Epithelial cell of esophagus (primary cell): ENCODE data around the gene IFTAP.

ENCODE experiments used
- DNase-seq: peaks from one replicate; pipeline ENCODE4 v3.0.0; 2010; ENCODE audit warnings: low read depth
- H3K4me3 ChIP-seq: 2 replicates; pipeline ENCODE4 v1.5.1; 2011; ENCODE audit warnings: mild to moderate bottlenecking, low read length, control low read depth
- TF ChIP-seq, protein P1 (sequence below): IDR thresholded peaks from 2 replicates; pipeline ENCODE4 v1.5.1; 2011; ENCODE audit warnings: low read depth, mild to moderate bottlenecking, low read length, control low read depth, inconsistent platforms; ENCODE audit not compliant: insufficient read depth; ENCODE audit errors: missing control alignments

IFTAP gene

DNA sequence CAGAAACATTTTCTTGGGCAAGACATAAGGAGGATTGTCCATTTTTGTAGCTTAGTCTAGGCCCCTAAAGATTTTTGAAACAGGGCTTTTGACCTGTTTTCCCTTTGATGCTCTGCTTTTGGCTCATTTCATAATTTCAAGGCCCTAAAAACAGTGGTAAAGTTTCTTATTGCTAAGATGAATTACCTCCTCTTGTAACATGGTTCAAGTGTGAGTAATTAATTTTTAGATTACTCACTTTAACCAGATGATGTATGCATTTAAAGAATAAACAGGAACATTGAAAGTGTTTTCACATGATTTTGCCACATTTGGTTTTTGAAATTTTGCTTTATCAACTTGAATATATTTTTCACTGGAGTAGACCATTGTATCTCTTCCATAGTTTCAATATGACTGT, 2.6 kb downstream of the IFTAP start:
- TF ChIP-seq, protein P1, sequence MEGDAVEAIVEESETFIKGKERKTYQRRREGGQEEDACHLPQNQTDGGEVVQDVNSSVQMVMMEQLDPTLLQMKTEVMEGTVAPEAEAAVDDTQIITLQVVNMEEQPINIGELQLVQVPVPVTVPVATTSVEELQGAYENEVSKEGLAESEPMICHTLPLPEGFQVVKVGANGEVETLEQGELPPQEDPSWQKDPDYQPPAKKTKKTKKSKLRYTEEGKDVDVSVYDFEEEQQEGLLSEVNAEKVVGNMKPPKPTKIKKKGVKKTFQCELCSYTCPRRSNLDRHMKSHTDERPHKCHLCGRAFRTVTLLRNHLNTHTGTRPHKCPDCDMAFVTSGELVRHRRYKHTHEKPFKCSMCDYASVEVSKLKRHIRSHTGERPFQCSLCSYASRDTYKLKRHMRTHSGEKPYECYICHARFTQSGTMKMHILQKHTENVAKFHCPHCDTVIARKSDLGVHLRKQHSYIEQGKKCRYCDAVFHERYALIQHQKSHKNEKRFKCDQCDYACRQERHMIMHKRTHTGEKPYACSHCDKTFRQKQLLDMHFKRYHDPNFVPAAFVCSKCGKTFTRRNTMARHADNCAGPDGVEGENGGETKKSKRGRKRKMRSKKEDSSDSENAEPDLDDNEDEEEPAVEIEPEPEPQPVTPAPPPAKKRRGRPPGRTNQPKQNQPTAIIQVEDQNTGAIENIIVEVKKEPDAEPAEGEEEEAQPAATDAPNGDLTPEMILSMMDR, result no peak
- no peak overlapping the region for H3K4me3 ChIP-seq
- DNase-seq, result no peak

DNA sequence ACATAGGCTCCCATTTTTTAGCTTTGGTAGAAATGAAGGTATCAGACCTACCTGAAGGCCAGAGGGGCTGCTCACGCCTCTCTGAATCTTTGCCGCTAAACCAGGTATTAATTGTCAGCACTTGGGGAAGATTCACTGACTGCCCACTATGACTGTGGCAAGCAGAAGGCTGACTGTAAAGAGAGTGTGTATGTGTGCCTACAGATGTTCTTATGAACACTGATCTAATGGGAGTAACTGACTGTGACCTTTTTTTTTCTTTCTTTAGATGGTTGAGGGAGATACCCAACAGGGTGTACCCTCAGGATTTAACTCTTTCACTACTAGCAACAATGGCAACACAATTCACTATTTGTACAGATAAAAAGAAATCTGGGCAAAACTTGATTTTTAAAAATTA, 3.7 kb downstream of the IFTAP start, which contains the start of gene RAG2:
TSS of gene RAG2 (minus strand) at position 186 of the 400 bp plus-strand sequence. CDS start 4,068 bp downstream, outside the sequence.
- no peak for DNase-seq
- H3K4me3 ChIP-seq, result no peak within 1 kb of the TSS
- TF ChIP-seq, protein P1, result no peak

DNA sequence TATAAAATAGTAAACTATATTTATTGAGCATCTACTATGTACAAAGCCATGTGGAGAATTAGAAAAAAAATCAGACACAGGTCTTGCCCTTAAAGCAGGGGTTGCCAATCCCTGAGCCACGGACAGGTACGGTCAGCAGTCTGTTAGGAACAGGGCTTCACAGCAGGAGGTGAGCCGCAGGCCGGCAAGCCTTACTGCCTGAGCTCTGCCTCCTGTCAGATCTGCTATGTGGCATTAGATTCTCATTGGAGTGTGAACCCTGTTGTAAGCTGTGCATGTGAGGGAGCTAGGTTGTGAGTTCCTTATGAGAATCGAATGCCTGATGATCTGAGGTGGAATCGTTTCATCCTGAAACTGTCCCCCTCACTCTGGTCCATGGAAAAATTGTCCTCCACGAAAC, 5.9 kb downstream of the IFTAP start:
- no peak overlapping the region for H3K4me3 ChIP-seq
- no peak for DNase-seq
- TF ChIP-seq, protein P1, result no peak

DNA sequence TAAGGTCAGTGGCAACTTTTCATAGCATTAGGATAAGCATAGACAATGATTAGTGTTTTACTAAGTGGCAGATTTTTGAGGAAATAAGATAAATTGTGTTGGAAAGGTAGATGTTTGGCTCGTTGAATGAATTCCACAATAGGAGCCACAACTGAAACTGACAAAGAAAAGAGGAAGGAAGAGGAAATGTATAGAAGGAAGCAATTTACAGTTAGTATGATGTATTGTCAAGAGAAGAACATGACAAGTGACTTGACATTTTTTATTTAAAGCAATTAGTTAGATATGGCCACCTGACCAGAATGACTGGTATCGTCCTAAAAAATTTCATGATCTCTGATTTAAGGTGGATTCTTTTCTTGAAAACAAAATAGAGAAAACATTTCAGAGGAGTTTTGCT, 6.9 kb downstream of the IFTAP start:
- no peak overlapping the region for H3K4me3 ChIP-seq
- no peak for DNase-seq
- TF ChIP-seq, protein P1, result no peak

DNA sequence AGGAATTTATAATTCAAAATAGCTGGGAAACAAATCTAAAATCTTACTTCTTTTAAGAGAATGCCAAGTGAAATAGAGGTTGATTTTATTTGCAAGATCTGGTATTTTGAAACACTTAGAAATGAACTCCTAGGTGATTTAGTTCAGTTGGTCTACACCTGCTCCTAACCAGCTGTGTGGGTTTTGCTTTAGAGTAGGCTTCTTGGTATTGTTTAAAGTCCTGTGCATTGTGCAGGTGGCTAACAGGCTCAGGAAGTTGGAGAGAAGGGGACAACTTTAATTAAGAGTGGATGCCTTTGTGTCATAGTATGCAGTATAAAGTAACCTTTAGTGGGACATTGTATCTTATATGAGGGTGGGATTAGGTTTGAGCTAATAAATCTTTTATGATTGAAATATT, 7.8 kb downstream of the IFTAP start:
- DNase-seq, result no peak
- TF ChIP-seq, protein P1, result no peak
- no peak overlapping the region for H3K4me3 ChIP-seq

DNA sequence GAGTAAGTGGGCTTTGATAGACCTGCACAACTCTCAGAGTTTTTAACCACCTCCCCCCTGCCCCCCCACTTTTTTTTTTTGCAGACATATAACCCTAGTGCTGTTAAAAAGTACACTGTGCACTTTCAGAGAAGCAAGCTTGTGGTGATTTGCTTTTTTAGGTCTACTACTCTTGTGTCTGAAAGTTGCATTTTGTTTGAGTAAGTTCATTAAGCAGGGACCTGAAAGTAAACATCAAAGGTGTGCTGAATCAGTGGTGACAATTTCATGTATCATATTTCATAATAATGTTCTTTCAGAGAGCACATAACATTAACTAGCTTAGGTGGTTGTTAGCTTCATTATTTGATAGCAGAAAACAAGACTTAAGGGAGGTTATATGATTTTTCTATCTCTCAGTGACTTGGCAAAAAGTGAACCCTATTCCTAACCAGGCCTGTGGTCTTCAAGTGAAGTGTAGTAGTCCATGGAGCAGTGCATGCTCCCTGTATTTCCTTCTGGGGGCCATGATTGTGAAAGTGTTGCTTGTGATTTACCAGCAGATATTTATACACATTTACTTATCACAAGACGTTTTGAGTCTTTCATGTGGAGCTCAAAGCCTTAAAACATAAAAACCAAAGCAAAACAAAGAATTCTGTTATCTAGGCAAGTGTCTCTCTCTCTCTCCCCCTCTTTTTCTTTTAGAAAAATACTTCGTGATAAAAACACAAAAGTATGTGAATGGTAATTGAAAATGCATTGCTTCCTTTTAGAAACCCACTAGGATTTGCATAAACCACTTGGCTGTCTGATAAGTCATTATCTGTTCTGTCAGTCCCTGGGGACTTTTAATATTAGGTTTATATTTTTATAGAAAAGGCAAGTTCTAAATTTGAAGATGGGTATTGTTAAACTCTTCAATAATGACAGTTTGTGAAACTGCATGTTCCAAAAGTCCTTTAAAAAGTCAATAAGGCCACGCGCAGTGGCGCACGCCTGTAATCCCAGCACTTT, 11.2 kb downstream of the IFTAP start:
- DNase-seq, result no peak
- no peak overlapping the region for H3K4me3 ChIP-seq
- TF ChIP-seq, protein P1, result no peak
